ENCODE measurements around the gene PRF1. TPM values are rescaled to one million over a fixed set of nuclear protein-coding genes. Genes with fewer than 3 reads are reported as not detected.

Gene PRF1
- total and polyA plus RNA-seq, 4 experiments from 2014 or later = 18.0 to 67.5 (median 42.3) TPM

DNA sequence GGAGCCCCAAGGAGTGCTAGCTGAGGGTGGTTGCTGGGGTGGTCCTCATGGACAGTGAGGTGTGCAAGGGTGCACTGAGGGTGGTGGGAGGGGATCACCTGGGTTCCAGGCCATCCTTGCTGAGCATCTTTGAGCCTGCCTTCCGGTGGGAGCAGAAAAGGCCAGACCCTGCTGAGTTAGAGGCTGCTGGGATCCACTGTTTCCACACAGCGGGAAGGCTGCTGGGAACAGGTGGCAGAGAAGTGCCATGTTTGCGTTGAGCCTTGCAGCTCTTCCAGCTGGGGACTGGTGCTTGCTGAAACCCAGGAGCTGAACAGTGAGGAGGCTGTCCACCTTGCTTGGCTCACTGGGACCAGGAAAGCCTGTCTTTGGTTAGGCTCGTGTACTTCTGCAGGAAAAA is 34.9 kb downstream of the PRF1 start:
- no peaks in the 10 kb centered on the region for H3K4me1 ChIP-seq (ENCODE audit: insufficient read depth, low read length)
- CTCF ChIA-PET (ENCODE audit: partially characterized antibody) = interaction anchor here (0.9 kb wide), 1 partner anchor 191 kb away, joined by 4 read pairs; no protein-coding TSS in a partner anchor
- H3K9me3 Mint-ChIP-seq = no peaks in the 10 kb centered on the region
- no peak overlapping the region for H3K4me3 ChIP-seq (ENCODE audit: low read length in 2 of 2)
- no peaks in the 10 kb centered on the region for H3K9me3 ChIP-seq (ENCODE audit: control insufficient read depth in 1 of 2, low read length in 2 of 2)
- no peaks in the 10 kb centered on the region for H3K27me3 ChIP-seq (ENCODE audit: insufficient read depth, low read length)
- peak overlapping the region in 1 of 7 donors; percentile 46 for H3K27ac Mint-ChIP-seq
- no peaks in the 10 kb centered on the region for H3K36me3 ChIP-seq (ENCODE audit: insufficient read depth, low read length)
- H3K27ac ChIP-seq (ENCODE audit: low read depth, low read length) = no peak overlapping the region
- H3K36me3 Mint-ChIP-seq = no peaks in the 10 kb centered on the region
- no peak for DNase-seq
- POLR2A ChIA-PET (ENCODE audit: partially characterized antibody) = interaction anchor here (1.1 kb wide), 1 partner anchor 9 kb away, joined by 3 read pairs; no protein-coding TSS in a partner anchor
- intact Hi-C loops (cut with micrococcal nuclease) = no loop called here
- no peaks in the 10 kb centered on the region for H3K27me3 Mint-ChIP-seq
- H3K4me3 Mint-ChIP-seq = no peak overlapping the region
- H3K4me1 Mint-ChIP-seq = peaks cover 0 to 5% (median 3%) of the 10 kb centered on the region in 4 donors

DNA sequence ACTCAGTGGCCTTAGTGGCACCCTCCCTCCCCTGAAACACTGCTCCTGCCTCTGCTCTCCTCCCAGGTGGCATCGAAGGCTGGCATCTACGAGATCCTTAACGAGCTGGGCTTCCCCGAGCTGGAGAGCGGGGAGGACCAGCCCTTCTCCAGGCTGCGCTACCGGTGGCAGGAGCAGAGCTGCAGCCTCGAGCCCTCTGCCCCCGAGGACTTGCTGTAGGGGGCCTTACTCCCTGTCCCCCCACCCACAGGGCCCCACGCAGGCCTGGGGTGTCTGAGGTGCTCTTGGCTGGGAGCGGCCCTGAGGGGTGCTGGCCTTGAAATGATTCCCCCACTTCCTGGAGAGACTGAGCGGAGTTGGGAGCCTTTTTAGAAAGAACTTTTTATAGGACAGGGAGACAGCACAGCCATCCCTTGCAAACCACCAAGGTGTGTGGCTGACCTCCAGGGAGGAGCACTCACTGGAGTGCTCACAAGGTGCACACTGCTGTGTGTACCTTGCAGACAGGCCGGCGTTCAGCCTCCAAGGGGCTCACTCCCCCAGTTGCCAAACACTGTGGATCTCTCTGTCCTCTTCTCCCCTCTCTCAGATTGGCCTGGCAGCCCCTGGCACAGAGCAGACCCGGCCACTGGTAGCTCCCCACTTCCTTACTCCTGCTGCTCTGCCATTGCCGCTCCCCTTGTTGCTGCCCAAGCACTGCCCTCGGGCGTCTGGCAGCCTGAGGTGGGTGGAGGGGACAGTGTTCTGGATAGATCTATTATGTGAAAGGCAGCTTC is 35.8 kb downstream of the PRF1 start:
- peak overlapping the region in 2 of 7 donors; percentile 3 to 70 for H3K27ac Mint-ChIP-seq

DNA sequence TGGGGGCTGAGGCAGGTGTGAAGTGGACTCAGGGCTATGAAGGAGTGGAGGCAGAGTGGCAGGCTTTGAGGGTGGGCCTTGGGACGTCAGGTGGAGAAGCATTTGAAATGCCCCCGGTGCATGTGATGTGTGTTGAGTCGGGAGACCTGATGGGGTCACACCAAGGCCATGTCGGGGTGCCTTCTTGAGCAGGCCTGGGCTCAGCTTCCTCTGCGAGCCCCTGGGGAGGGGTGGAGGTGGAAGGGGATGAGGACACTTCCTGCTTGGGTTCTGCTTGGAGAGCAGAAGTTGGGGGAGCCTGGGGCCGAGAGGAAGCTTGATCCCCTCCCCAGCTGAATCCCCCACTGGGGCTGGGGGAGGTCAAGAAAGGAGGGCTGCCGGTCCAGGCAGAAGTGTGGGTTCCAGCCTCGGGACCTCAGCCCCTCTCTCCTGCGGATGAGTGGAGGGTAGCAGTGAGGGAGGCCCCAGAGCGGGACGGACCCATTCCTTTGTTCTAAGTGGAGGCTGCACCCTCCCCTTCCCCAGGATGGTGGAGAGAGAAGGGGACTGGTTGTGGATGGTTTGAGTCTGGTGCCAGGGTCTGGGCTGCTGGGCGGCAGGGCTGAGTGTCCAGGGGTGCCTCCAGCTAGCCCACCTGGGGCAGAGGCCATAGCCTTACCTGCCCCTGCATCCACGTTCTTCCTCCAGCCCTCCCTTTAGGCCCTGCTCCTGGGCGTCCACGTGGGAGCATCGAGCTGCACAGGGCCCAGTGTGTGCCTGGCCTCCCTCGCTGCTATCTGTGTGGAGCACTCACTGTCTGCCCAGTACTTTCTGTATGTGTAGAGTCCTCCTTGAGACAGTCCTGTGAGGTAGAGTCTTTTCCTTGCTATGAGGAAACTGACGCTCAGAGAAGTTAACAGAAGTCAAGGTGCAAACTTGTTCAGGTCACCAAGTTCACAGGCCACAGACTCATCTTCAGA is 36.7 kb downstream of the PRF1 start:
- ChIA-PET POLR2A (ENCODE audit: partially characterized antibody) (no interaction called here), CTCF (ENCODE audit: partially characterized antibody) (no interaction called here)
- Mint-ChIP-seq H3K4me1 (peaks cover 0 to 5% (median 3%) of the 10 kb centered on the region in 4 donors), H3K36me3 (no peaks in the 10 kb centered on the region), H3K27ac (no peak overlapping the region), H3K27me3 (no peaks in the 10 kb centered on the region), H3K9me3 (no peaks in the 10 kb centered on the region), H3K4me3 (no peak overlapping the region)
- intact Hi-C loops (cut with micrococcal nuclease) = no loop called here
- Histone ChIP-seq H3K27ac (ENCODE audit: low read depth, low read length) (no peak overlapping the region), H3K36me3 (ENCODE audit: insufficient read depth, low read length) (no peaks in the 10 kb centered on the region), H3K4me1 (ENCODE audit: insufficient read depth, low read length) (no peaks in the 10 kb centered on the region), H3K4me3 (ENCODE audit: low read length in 2 of 2) (no peak overlapping the region), H3K9me3 (ENCODE audit: control insufficient read depth in 1 of 2, low read length in 2 of 2) (no peaks in the 10 kb centered on the region), H3K27me3 (ENCODE audit: insufficient read depth, low read length) (no peaks in the 10 kb centered on the region)
- no peak for DNase-seq

More for the DNA sequence above, 35.8 kb downstream of the PRF1 start:
- intact Hi-C loops (cut with micrococcal nuclease) = no loop called here
- POLR2A ChIA-PET (ENCODE audit: partially characterized antibody) = interaction anchor here (1.1 kb wide), 1 partner anchor 10 kb away, joined by 3 read pairs; no protein-coding TSS in a partner anchor
- no peaks in the 10 kb centered on the region for H3K9me3 Mint-ChIP-seq
- H3K4me1 ChIP-seq (ENCODE audit: insufficient read depth, low read length) = no peaks in the 10 kb centered on the region
- peaks cover 0 to 5% (median 3%) of the 10 kb centered on the region in 4 donors for H3K4me1 Mint-ChIP-seq
- H3K27ac ChIP-seq (ENCODE audit: low read depth, low read length) = no peak overlapping the region
- H3K27me3 ChIP-seq (ENCODE audit: insufficient read depth, low read length) = no peaks in the 10 kb centered on the region
- H3K9me3 ChIP-seq (ENCODE audit: control insufficient read depth in 1 of 2, low read length in 2 of 2) = no peaks in the 10 kb centered on the region
- CTCF ChIA-PET (ENCODE audit: partially characterized antibody) = interaction anchor here (0.9 kb wide), 1 partner anchor 192 kb away, joined by 4 read pairs; no protein-coding TSS in a partner anchor
- H3K36me3 ChIP-seq (ENCODE audit: insufficient read depth, low read length) = no peaks in the 10 kb centered on the region
- no peak overlapping the region for H3K4me3 Mint-ChIP-seq
- no peak for DNase-seq
- no peak overlapping the region for H3K4me3 ChIP-seq (ENCODE audit: low read length in 2 of 2)
- no peaks in the 10 kb centered on the region for H3K27me3 Mint-ChIP-seq
- no peaks in the 10 kb centered on the region for H3K36me3 Mint-ChIP-seq

DNA sequence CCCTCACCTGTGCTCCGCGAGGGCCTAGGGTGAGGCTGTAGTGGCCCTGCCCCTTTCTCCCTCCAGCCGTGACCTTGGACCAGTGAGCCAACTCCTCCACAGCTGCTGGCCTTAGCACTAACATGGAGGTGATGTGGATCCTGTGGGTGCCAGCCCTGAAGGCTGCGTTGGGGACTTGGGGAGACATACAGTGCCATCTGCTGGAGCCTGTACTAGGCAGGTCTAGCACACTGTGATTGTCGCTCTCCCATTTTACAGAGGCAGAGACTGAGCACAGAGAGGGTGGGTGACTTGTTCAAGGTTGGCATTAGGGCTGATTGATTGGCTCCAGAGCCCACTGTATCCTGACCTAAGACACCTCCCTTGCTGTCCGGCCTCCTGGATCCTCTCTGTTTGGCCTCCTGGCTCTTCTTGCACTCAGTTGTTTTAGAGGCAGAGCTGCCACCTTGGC is 37.6 kb downstream of the PRF1 start:
- no peaks in the 10 kb centered on the region for H3K36me3 Mint-ChIP-seq
- Histone ChIP-seq H3K9me3 (ENCODE audit: control insufficient read depth in 1 of 2, low read length in 2 of 2) (no peaks in the 10 kb centered on the region), H3K27ac (ENCODE audit: low read depth, low read length) (no peak overlapping the region), H3K4me1 (ENCODE audit: insufficient read depth, low read length) (no peaks in the 10 kb centered on the region), H3K27me3 (ENCODE audit: insufficient read depth, low read length) (no peaks in the 10 kb centered on the region), H3K36me3 (ENCODE audit: insufficient read depth, low read length) (no peaks in the 10 kb centered on the region), H3K4me3 (ENCODE audit: low read length in 2 of 2) (no peak overlapping the region)
- peaks cover 0 to 5% (median 1%) of the 10 kb centered on the region in 4 donors for H3K4me1 Mint-ChIP-seq
- no peak for DNase-seq
- no peak overlapping the region for H3K27ac Mint-ChIP-seq
- H3K4me3 Mint-ChIP-seq = no peak overlapping the region
- no peaks in the 10 kb centered on the region for H3K27me3 Mint-ChIP-seq
- ChIA-PET CTCF (ENCODE audit: partially characterized antibody) (no interaction called here), POLR2A (ENCODE audit: partially characterized antibody) (no interaction called here)
- no peaks in the 10 kb centered on the region for H3K9me3 Mint-ChIP-seq
- intact Hi-C loops (cut with micrococcal nuclease) = no loop called here

DNA sequence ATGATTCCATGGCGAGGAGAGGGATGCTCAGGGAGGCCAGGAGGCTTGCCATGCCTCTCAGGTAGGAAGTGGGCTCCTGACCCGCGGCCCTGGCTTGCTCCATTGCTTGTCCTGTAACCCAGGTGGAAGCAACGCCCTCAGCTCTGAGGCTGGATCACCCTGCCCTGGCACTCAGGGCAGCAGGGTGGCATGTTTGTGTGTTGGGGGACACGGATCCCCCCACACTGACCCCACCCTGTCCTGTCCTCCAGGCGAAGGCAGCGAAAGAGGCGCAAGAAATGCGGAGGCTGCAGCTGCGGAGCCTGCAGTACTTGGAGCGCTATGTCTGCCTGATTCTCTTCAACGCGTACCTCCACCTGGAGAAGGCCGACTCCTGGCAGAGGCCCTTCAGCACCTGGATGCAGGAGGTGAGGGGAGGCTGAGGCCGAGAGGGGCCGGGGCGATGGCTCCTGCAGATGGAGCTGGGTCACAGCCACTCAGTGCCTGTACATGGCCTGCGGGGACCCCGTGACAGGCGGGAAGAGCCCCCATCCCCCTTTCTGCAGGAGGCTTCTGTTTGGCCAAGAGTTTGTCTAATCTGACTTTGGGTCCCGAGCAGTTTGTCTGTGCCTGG is 38.3 kb downstream of the PRF1 start:
- Mint-ChIP-seq H3K36me3 (no peaks in the 10 kb centered on the region), H3K27me3 (no peaks in the 10 kb centered on the region), H3K27ac (no peak overlapping the region), H3K4me1 (peaks cover 3 to 9% (median 5%) of the 10 kb centered on the region in 4 donors), H3K9me3 (no peaks in the 10 kb centered on the region), H3K4me3 (no peak overlapping the region)
- H3K9me3 ChIP-seq (ENCODE audit: control insufficient read depth in 1 of 2, low read length in 2 of 2) = no peaks in the 10 kb centered on the region
- DNase-seq = no peak
- ChIA-PET POLR2A (ENCODE audit: partially characterized antibody) (no interaction called here), CTCF (ENCODE audit: partially characterized antibody) (no interaction called here)
- H3K4me3 ChIP-seq (ENCODE audit: low read length in 2 of 2) = no peak overlapping the region
- intact Hi-C loops (cut with micrococcal nuclease) = no loop called here
- H3K27me3 ChIP-seq (ENCODE audit: insufficient read depth, low read length) = no peaks in the 10 kb centered on the region
- H3K27ac ChIP-seq (ENCODE audit: low read depth, low read length) = no peak overlapping the region
- peaks cover 5% of the 10 kb centered on the region for H3K4me1 ChIP-seq (ENCODE audit: insufficient read depth, low read length)
- no peaks in the 10 kb centered on the region for H3K36me3 ChIP-seq (ENCODE audit: insufficient read depth, low read length)

DNA sequence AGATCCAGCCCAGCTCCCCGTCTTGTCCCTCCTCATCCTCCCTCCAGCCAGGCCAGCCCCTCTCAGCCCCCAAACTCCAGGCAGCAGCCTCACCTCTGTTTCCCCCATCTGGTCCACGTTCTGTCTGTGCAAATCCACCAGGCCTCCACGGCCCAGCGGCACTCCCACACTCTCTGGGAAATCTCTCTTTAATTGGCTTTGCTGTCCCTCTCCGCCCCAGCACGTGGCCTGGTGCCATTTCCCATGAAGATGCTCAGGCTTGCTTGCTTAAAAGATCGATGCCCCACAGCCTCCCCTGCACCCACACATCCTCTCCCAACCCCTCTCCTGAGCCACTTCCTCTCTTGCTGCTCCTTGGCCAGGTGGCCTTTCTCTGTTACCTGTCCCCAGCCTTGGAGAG is 39.3 kb downstream of the PRF1 start:
- POLR2A ChIA-PET (ENCODE audit: partially characterized antibody) = no interaction called here
- Histone ChIP-seq H3K27me3 (ENCODE audit: insufficient read depth, low read length) (no peaks in the 10 kb centered on the region), H3K4me3 (ENCODE audit: low read length in 2 of 2) (no peak overlapping the region), H3K9me3 (ENCODE audit: control insufficient read depth in 1 of 2, low read length in 2 of 2) (no peaks in the 10 kb centered on the region), H3K4me1 (ENCODE audit: insufficient read depth, low read length) (peaks cover 9% of the 10 kb centered on the region), H3K27ac (ENCODE audit: low read depth, low read length) (no peak overlapping the region), H3K36me3 (ENCODE audit: insufficient read depth, low read length) (no peaks in the 10 kb centered on the region)
- no peak for DNase-seq
- peaks cover 8 to 15% (median 11%) of the 10 kb centered on the region in 4 donors for H3K4me1 Mint-ChIP-seq
- H3K27ac Mint-ChIP-seq = peak overlapping the region in 2 of 7 donors; percentile 59 to 66
- no peaks in the 10 kb centered on the region for H3K27me3 Mint-ChIP-seq
- no peaks in the 10 kb centered on the region for H3K36me3 Mint-ChIP-seq
- no peak overlapping the region for H3K4me3 Mint-ChIP-seq
- no peaks in the 10 kb centered on the region for H3K9me3 Mint-ChIP-seq
- intact Hi-C loops (cut with micrococcal nuclease) = no loop called here
- CTCF ChIA-PET (ENCODE audit: partially characterized antibody) = interaction anchor here (5.3 kb wide), 1 partner anchor 13 kb away, joined by 41 read pairs; no protein-coding TSS in a partner anchor

All from CD4-positive, alpha-beta memory T cell (primary cell).